NOMO-1 treated with DMSO at 0.1 percent for 48 hours (cell line): ENCODE results near the gene MTHFD1L.

ENCODE experiments used
- DNase-seq: peaks from one replicate; lab custom pipeline; 2025; ENCODE audit not compliant: unreplicated experiment; lab: John Stamatoyannopoulos, UW

The MTHFD1L gene

DNA sequence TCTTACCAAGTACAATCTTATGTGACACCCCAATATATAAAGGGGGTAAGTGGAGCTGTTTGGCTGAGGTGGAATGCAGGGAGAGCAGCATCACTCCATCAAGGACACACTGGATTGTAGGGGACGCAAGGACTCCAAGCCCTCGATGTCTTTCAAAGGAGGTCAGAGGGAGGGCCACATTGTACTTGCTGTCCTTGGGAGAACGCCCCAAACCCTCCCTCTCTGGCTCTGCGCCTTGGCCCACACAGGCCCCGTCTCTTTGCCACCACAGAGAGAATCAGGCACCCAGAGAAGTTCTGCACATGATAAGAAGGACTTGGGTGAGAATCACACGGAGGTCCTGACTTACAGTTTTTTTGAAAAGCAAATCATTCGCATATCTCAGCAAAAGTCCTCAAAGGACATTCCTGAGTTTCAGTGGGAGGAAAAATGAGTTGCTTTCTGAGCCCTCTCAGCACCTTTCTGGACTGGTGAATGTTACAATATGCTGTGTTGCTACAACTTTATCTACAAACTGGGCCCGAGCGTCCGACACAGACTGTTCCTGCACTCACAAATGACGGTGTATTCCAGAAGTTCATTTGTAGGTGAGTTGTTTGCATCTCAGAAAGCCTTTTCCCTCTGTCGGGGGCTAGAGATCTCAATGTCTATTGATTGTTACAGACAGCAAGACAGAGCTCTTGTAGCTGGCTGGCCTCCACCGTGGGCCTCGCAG, 281.8 kb downstream of the MTHFD1L start:
- no peak for DNase-seq

DNA sequence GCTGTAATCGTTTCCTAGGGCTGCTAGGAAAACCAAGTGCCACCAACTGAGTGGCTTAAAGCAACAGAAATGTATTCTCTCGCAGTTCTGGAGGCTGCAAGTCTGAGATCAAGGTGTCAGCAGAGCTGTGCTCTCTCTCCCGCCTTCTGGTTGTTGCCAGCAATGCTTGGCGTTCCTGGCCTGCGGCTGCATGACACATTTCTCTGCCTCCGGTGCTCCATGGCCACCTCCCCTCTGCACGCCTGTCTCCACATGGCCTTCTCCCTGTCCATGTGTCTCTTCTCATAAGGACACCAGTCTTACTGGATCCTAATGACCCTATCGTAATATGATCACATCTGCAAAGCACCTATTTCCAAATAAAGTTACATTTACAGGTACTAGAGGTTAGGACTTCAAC, 282.6 kb downstream of the MTHFD1L start:
- DNase-seq, result no peak

DNA sequence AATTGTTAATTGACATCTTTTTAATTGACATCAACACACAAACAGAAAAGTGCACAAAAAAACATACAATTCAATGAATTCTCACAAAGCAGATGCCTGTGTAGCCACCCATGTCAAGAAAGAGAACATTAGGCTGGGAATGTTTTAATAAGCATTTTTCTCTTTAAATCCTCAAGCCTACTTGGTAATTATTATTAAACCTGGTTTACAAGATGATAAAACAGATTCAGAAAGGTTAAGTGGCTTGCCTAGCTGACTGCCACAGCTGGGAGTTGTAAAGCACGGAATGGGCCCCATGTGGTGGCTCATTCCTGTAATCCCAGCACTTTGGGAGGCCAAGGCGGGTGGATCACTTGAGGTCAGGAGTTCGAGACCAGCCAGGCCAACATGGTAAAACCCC, 284.3 kb downstream of the MTHFD1L start:
- no peak for DNase-seq
